OCI-LY1 (cell line): ENCODE measurements around the gene FBN1.

Source experiments
- H2AFZ ChIP-seq: fragments of 200-600 bp; sonication (generic), shearing (Covaris generic); 2 replicates; pipeline ENCODE4 v1.6.0; 2014; ENCODE audit warnings: antibody characterized with exemption, mild to moderate bottlenecking, low read length
- H3F3A ChIP-seq: fragments of 200-600 bp; sonication (generic), shearing (Covaris generic); 2 replicates; pipeline ENCODE4 v1.6.0; 2014; ENCODE audit warnings: mild to moderate bottlenecking, antibody characterized with exemption, low read length, moderate library complexity; ENCODE audit not compliant: insufficient read depth
- H3K27ac ChIP-seq: fragments of 200-600 bp; sonication (generic); 2 replicates; pipeline ENCODE4 v1.5.1; 2014; ENCODE audit warnings: low read length, mixed run types, mild to moderate bottlenecking, low read depth; ENCODE audit not compliant: poor library complexity, severe bottlenecking
- H3K27me3 ChIP-seq: fragments of 200-600 bp; sonication (generic); 2 replicates; pipeline ENCODE4 v1.6.0; 2014; ENCODE audit warnings: antibody characterized with exemption, mild to moderate bottlenecking, low read length, moderate library complexity; ENCODE audit not compliant: insufficient read depth
- H3K36me3 ChIP-seq: fragments of 200-600 bp; sonication (generic); 2 replicates; pipeline ENCODE4 v1.6.1; 2014; ENCODE audit warnings: mild to moderate bottlenecking, antibody characterized with exemption, low read length, moderate library complexity, mixed read lengths; ENCODE audit not compliant: insufficient read depth
- H3K4me1 ChIP-seq: fragments of 200-600 bp; sonication (generic); 2 replicates; pipeline ENCODE4 v1.5.1; 2014; ENCODE audit warnings: mild to moderate bottlenecking, low read length, moderate library complexity; ENCODE audit not compliant: insufficient read depth, severe bottlenecking
- H3K4me2 ChIP-seq: fragments of 200-600 bp; sonication (generic), shearing (Covaris generic); 2 replicates; pipeline ENCODE4 v1.6.1; 2014; ENCODE audit warnings: low read length
- H3K4me3 ChIP-seq: fragments of 200-600 bp; sonication (generic); 2 replicates; pipeline ENCODE4 v1.5.1; 2014; ENCODE audit warnings: low read length, low read depth, mild to moderate bottlenecking, mixed read lengths; ENCODE audit not compliant: poor library complexity, severe bottlenecking
- H3K79me2 ChIP-seq: fragments of 200-600 bp; shearing (Covaris generic); 2 replicates; pipeline ENCODE4 v1.6.1; 2016; ENCODE audit warnings: mixed run types, low read length, mixed read lengths; ENCODE audit not compliant: insufficient read depth
- H3K9ac ChIP-seq: fragments of 200-600 bp; sonication (generic), shearing (Covaris generic); 2 replicates; pipeline ENCODE4 v1.6.1; 2014; ENCODE audit warnings: mild to moderate bottlenecking, low read length, mixed read lengths
- H3K9me2 ChIP-seq: fragments of 200-600 bp; sonication (generic), shearing (Covaris generic); 2 replicates; pipeline ENCODE4 v1.6.1; 2014; ENCODE audit warnings: low read depth, mild to moderate bottlenecking, low read length, mixed read lengths
- H3K9me3 ChIP-seq: fragments of 200-600 bp; shearing (Covaris generic); 2 replicates; pipeline ENCODE4 v1.6.1; 2014; ENCODE audit warnings: low read length, mixed read lengths
- H4K20me1 ChIP-seq: fragments of 200-600 bp; sonication (generic), shearing (Covaris generic); 2 replicates; pipeline ENCODE4 v1.6.0; 2016; ENCODE audit warnings: mild to moderate bottlenecking, low read length; ENCODE audit not compliant: insufficient read depth
- CTCF ChIP-seq: fragments of 200-600 bp; sonication (generic), shearing (Covaris generic); IDR thresholded peaks from 2 replicates; pipeline ENCODE4 v1.5.1; 2017; ENCODE audit warnings: mild to moderate bottlenecking, antibody characterized with exemption, low read length, moderate library complexity, mixed read lengths
- EZH2 ChIP-seq: fragments of 200-600 bp; sonication (generic), shearing (Covaris generic); IDR thresholded peaks from 2 replicates; pipeline ENCODE4 v1.8.0; 2017; ENCODE audit warnings: borderline replicate concordance, mixed run types, mild to moderate bottlenecking, antibody characterized with exemption, low read length, moderate library complexity, mixed read lengths

The FBN1 gene

GRCh38 chr15:48432688-48433087 is 212.8 kb downstream of the FBN1 start:
- Histone ChIP-seq H2AFZ (no peak overlapping the region), H3K4me1 (no peaks in the 10 kb centered on the region), H3K36me3 (no peaks in the 10 kb centered on the region), H3K9ac (no peak overlapping the region), H4K20me1 (no peaks in the 10 kb centered on the region), H3K79me2 (no peaks in the 10 kb centered on the region), H3K9me2 (no peaks in the 10 kb centered on the region), H3K9me3 (no peaks in the 10 kb centered on the region), H3K27ac (no peak overlapping the region), H3F3A (no peaks in the 10 kb centered on the region), H3K4me2 (no peak overlapping the region), H3K4me3 (no peak overlapping the region), H3K27me3 (no peaks in the 10 kb centered on the region)
- TF ChIP-seq CTCF: no peak
- TF ChIP-seq EZH2: no peak

- H3K9me3 ChIP-seq: no peaks in the 10 kb centered on the region
- no peak overlapping the region for H3K9ac ChIP-seq
- H3F3A ChIP-seq: no peaks in the 10 kb centered on the region
- H3K4me2 ChIP-seq: no peak overlapping the region
- H3K79me2 ChIP-seq: no peaks in the 10 kb centered on the region
- H3K36me3 ChIP-seq: no peaks in the 10 kb centered on the region
- no peak for TF ChIP-seq CTCF
- TF ChIP-seq EZH2: no peak
- no peaks in the 10 kb centered on the region for H3K9me2 ChIP-seq
- no peaks in the 10 kb centered on the region for H4K20me1 ChIP-seq
- H3K27me3 ChIP-seq: no peaks in the 10 kb centered on the region
- H3K4me3 ChIP-seq: no peak overlapping the region
- no peaks in the 10 kb centered on the region for H3K4me1 ChIP-seq
- H3K27ac ChIP-seq: no peak overlapping the region
- no peak overlapping the region for H2AFZ ChIP-seq
Observed at GRCh38 chr15:48427960-48428547, 217.5 kb downstream of the FBN1 start.

GRCh38 chr15:48427479-48427878 is 218.0 kb downstream of the FBN1 start:
- H4K20me1 ChIP-seq: no peaks in the 10 kb centered on the region
- H3K9me3 ChIP-seq: no peaks in the 10 kb centered on the region
- H3K4me2 ChIP-seq: no peak overlapping the region
- no peak for TF ChIP-seq CTCF
- no peak for TF ChIP-seq EZH2
- no peak overlapping the region for H3K27ac ChIP-seq
- no peak overlapping the region for H3K4me3 ChIP-seq
- no peaks in the 10 kb centered on the region for H3F3A ChIP-seq
- H3K9me2 ChIP-seq: no peaks in the 10 kb centered on the region
- H3K9ac ChIP-seq: no peak overlapping the region
- no peaks in the 10 kb centered on the region for H3K79me2 ChIP-seq
- H3K4me1 ChIP-seq: no peaks in the 10 kb centered on the region
- H3K27me3 ChIP-seq: no peaks in the 10 kb centered on the region
- H3K36me3 ChIP-seq: no peaks in the 10 kb centered on the region
- no peak overlapping the region for H2AFZ ChIP-seq
